Heart left ventricle (tissue), 16 donors: Measurements from ENCODE around the gene CYTH1. TPM values are rescaled to one million over a fixed set of nuclear protein-coding genes. Genes with fewer than 3 reads are reported as not detected.
"Not testable (repeated sequence)": the region's sequence is repeated elsewhere in the genome, so short reads cannot be mapped to it uniquely, and the experiment has no call there.

Source experiments
- ATAC-seq, 4 donors: fragments of 200-7000 bp; cut with Tn5 transposase; one replicate each; pipeline ENCODE4 v1.9.1; 2020 to 2022; ENCODE audit warnings: moderate library complexity in 4 of 4, mild to moderate bottlenecking in 3 of 4, moderate number of reproducible peaks in 1 of 4
- DNase-seq, 5 donors: peaks; one replicate each; pipeline ENCODE4 v3.0.0-alpha.2; 2020
- H3K27ac ChIP-seq, 12 donors: fragments of 200-600 bp; sonication (generic) in 4 of 12; one replicate each; pipeline versions ENCODE4 v1.5.0 to v1.8.0; 2016 to 2022; ENCODE audit warnings: mild to moderate bottlenecking in 2 of 12
- H3K27me3 ChIP-seq, 9 donors: fragments of 200-600 bp; sonication (generic) in 2 of 9; one replicate each; pipeline versions ENCODE4 v1.5.1 to v1.8.0; 2016 to 2022; ENCODE audit warnings: mild to moderate bottlenecking in 3 of 9
- H3K36me3 ChIP-seq, 9 donors: fragments of 200-600 bp; sonication (generic) in 2 of 9; one replicate each; pipeline versions ENCODE4 v1.5.0 to v1.8.0; 2018 to 2022; ENCODE audit warnings: mild to moderate bottlenecking in 2 of 9
- H3K4me1 ChIP-seq, 12 donors: fragments of 200-600 bp; sonication (generic) in 4 of 12; one replicate each; pipeline versions ENCODE4 v1.5.0 to v1.8.0; 2016 to 2022; ENCODE audit warnings: mild to moderate bottlenecking in 3 of 12
- H3K4me3 ChIP-seq, 12 donors: fragments of 200-600 bp; sonication (generic) in 4 of 12; one replicate each; pipeline versions ENCODE4 v1.5.0 to v1.8.0; 2017 to 2022; ENCODE audit warnings: mild to moderate bottlenecking in 9 of 12, moderate library complexity in 4 of 12
- H3K9me3 ChIP-seq, 12 donors: fragments of 200-600 bp; sonication (generic) in 4 of 12; one replicate each; pipeline versions ENCODE4 v1.5.0 to v1.8.0; 2016 to 2022; ENCODE audit warnings: mild to moderate bottlenecking in 1 of 12
- POLR2A ChIP-seq, 2 donors: fragments of 450-650 bp; IDR thresholded peaks; one replicate each; pipeline ENCODE4 v1.6.1; 2017; ENCODE audit warnings: antibody characterized with exemption in 2 of 2, mild to moderate bottlenecking in 2 of 2, moderate library complexity in 2 of 2
- WGBS, 4 donors: extraction: QIAGEN DNeasy Blood & Tissue Kit in 2 of 4; methylation state at CpG; one replicate each; pipeline versions ENCODE4 v1.1.5 to v1.1.7; 2013 to 2018; 5-methylcytosine and 5-hydroxymethylcytosine counted together
- intact Hi-C, 10 donors: fragments of 100-400 bp; cut with DNase I; formaldehyde crosslinking; loops; one replicate each; pipeline versions ENCODE4 v1.11.1 to v1.14.2; 2022
- polyA plus RNA-seq, 2 donors: library from polyadenylated mRNA; stranded (reverse); fragments of 200-250 nt; gene quantifications; one replicate each; pipeline ENCODE4 v1.2.3, GENCODE V29; 2013
- total RNA-seq, 9 donors: library from RNA; depleted of rRNA in 2 of 9; stranded (reverse); fragments of >200 nt in 2 of 9; fragmentation: NEBNext Ultra II Directional in 3 of 9; extraction: Animal tissue kit (Norgen Biotek cat#: 25700) in 3 of 9; gene quantifications; one replicate each; pipeline versions ENCODE4 v1.1.0 to v1.2.4, GENCODE V29; 2016 to 2023
- TF ChIP-seq, protein P1 (sequence below), 12 donors: fragments of 200-600 bp; sonication (generic) in 4 of 12; IDR thresholded peaks; one replicate each; pipeline versions ENCODE4 v1.5.0 to v1.8.0; 2018 to 2022; ENCODE audit warnings: antibody characterized with exemption in 12 of 12, mild to moderate bottlenecking in 5 of 12
- donor health status: ischemic (EF 13 %, LVEDD 7.1; RV severe dilation, severe dysfunction).
- donor health status: healthy with polysubstance abuse.
- donor health status: DM: no; HTN: yes; CAD: no.
- donor health status: DM: no; HTN: no; CAD: no.
- donor health status: ischemic (EF 25% LVEDD 6.9; RV normal size, moderate dysfunction).
- donor health status: ischemic (EF 25% LVEDD 5.7; RV mildly dilated, moderate dysfunction).
- donor health status: healthy.
- donor health status: DM: yes; HTN: yes; CAD: no.
- donor health status: ischemic (EF 35%, LVEDD 5.7; RV mildly dilated, moderate dysfunction).
- donor health status: nonischemic (EF 11% LVEDD 7.7; RV severe dilation, severe dysfunction).
- donor health status: DM: yes; HTN: yes; CAD: no.
- donor health status: PGD.
- donor health status: ischemic (EF 29% LVEDD 5.4; RV normal size, mild dysfunction).
- donor health status: nonischemic (EF 23%, LVEDD 6.1; RV moderate dilation, normal function).

The CYTH1 gene
- total and polyA plus RNA-seq, 11 donors, result 20.0 to 59.1 (median 30.9) TPM

DNA sequence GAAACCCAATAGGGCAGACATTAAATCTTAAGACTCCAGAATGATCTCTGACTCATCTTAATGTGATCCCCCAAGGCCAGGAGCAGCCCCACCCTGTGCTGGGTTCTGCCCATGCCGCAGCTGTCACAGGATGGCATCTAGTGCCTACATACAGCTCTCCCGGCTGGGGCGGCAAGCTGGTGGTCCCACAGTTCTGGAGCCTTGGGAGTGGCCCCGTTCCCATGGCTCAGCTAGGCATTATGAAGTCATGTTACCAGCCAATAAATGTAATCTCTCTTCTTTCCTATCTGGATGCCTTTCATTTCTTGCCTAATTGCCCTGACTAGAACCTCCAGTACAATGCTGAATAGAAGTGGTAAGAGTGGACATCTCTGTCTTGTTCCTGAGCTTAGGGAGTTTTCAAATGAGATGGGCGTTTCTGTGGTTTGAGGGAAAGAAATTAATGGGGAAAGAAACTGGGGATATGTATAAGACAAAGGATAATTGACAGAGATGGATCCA, 109.2 kb downstream of the CYTH1 start:
- H3K36me3 ChIP-seq, result peaks cover 0 to 61% (median 48%) of the 10 kb centered on the region in 9 donors

DNA sequence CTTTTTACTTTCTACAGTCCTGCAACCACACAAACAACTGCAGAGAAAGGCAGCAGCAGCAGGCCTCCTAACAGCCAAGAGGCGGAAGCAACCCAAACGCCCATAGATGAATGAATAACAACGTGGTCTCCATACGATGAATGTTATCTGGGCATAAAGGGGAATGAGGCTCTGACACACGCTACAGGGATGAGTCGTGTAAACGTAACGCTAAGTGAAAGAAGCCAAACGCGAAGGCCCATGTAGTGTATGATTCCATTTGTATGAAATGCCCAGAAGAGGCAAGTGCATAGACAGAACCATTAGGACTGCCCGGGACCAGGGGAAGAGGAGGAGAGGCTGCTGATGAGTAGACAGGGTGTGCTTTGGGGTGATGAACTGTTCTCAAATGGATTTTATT, 110.1 kb downstream of the CYTH1 start:
- Histone ChIP-seq H3K27me3 (no peaks in the 10 kb centered on the region), H3K4me1 (peaks cover 0 to 3% (median 0%) of the 10 kb centered on the region in 12 donors), H3K27ac (no peak overlapping the region), H3K9me3 (no peaks in the 10 kb centered on the region), H3K4me3 (no peak overlapping the region), H3K36me3 (peaks cover 0 to 51% (median 38%) of the 10 kb centered on the region in 9 donors)
- intact Hi-C loops, result no loop called here
- ATAC-seq (no peak), DNase-seq (no peak)
- no peak for TF ChIP-seq POLR2A (IDR thresholded peaks at IDR 0.05)
- TF ChIP-seq, protein P1, sequence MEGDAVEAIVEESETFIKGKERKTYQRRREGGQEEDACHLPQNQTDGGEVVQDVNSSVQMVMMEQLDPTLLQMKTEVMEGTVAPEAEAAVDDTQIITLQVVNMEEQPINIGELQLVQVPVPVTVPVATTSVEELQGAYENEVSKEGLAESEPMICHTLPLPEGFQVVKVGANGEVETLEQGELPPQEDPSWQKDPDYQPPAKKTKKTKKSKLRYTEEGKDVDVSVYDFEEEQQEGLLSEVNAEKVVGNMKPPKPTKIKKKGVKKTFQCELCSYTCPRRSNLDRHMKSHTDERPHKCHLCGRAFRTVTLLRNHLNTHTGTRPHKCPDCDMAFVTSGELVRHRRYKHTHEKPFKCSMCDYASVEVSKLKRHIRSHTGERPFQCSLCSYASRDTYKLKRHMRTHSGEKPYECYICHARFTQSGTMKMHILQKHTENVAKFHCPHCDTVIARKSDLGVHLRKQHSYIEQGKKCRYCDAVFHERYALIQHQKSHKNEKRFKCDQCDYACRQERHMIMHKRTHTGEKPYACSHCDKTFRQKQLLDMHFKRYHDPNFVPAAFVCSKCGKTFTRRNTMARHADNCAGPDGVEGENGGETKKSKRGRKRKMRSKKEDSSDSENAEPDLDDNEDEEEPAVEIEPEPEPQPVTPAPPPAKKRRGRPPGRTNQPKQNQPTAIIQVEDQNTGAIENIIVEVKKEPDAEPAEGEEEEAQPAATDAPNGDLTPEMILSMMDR (IDR thresholded peaks at IDR 0.05), result no peak
- 82 to 92% (median 90%) methylated on average over 11 of the region's 11 CpGs for WGBS, 4 donors

More for the DNA sequence above, 109.2 kb downstream of the CYTH1 start:
- Histone ChIP-seq H3K27ac (no peak overlapping the region), H3K4me1 (no peaks in the 10 kb centered on the region), H3K4me3 (no peak overlapping the region), H3K9me3 (no peaks in the 10 kb centered on the region), H3K27me3 (no peaks in the 10 kb centered on the region)
- 94 to 97% (median 96%) methylated on average over 5 of the region's 5 CpGs for WGBS, 4 donors
- ATAC-seq, result no peak
- TF ChIP-seq, protein P1 (IDR thresholded peaks at IDR 0.05), result no peak
- no peak for TF ChIP-seq POLR2A (IDR thresholded peaks at IDR 0.05)
- no peak for DNase-seq
- intact Hi-C loops, result no loop called here

DNA sequence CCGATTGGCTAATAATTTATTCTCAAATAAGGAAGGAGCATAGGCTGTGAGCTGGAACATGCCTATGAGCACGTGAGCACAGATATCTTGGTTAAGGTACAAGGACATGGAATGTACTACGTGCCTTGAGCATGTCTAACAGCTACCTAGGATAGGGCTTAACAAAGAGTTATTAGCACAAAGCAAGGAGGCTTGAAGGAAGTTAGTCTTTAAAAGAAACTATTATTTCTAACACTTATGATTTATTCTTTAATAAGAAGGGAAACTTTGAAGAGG, 110.4 kb downstream of the CYTH1 start:
- H3K4me1 ChIP-seq, H3K9me3 ChIP-seq, intact Hi-C loops, H3K4me3 ChIP-seq, H3K27ac ChIP-seq, H3K27me3 ChIP-seq, DNase-seq, ATAC-seq: not testable (repeated sequence)
- H3K36me3 ChIP-seq, result peaks cover 0 to 48% (median 35%) of the 10 kb centered on the region in 9 donors
- WGBS, 4 donors, result 75 to 90% (median 80%) methylated on average over 3 of the region's 3 CpGs

DNA sequence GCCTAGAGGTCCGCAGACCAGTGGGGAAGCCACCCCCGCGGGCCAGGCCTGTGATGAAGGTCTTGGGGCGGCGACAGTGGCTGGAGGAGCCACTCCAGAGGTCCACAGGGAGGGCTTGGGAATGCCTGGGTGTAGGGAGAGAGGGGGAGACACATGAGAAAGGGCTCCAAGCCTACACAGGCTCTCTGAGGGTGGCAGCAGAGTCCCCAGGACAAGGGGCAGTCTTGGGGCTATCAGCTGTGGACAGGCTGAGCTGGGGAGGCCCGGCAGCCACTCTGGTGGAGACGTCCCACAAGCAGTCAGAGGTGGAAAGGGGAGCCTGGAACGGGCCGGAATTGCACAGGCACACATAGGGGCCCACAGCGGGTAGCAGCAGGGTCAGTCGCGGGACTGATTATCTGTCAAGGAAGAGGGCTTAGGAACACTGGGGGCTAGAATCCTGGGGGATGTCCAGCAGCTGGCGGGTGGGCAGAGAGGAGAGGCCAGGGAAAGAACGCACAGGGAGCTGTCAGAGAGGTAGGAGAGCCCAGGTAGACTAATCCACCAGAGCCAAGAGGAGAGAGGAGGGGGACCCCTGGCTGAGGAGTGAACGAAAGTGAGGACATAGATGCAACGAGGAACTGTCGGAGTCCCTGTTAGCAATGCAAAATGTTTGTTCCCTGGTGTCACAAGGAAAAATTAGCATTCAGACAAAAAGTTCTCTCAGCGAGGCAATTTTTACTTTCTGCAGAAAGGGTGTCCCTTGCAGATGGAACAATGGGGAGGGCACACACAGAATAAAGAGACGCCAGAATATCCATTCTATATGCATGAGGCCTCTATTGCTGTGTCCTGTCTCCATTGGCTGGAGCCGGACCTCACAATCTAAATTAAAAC, 111.0 kb downstream of the CYTH1 start:
- ATAC-seq (no peak), DNase-seq (no peak)
- Histone ChIP-seq H3K36me3 (peaks cover 0 to 42% (median 29%) of the 10 kb centered on the region in 9 donors), H3K27me3 (no peaks in the 10 kb centered on the region), H3K4me1 (peaks cover 0 to 12% (median 8%) of the 10 kb centered on the region in 12 donors), H3K4me3 (no peak overlapping the region), H3K9me3 (no peaks in the 10 kb centered on the region), H3K27ac (no peak overlapping the region)
- WGBS, 4 donors, result 91 to 94% (median 92%) methylated on average over 20 of the region's 20 CpGs
- intact Hi-C loops, result no loop called here
- TF ChIP-seq, protein P1 (IDR thresholded peaks at IDR 0.05), result no peak
- TF ChIP-seq POLR2A (IDR thresholded peaks at IDR 0.05), result no peak
